Measurements from ENCODE around the gene VKORC1L1.
A peak's percentile ranks its signal among the peaks of the same experiment; 100 is the strongest.
"Not testable (repeated sequence)": the region's sequence is repeated elsewhere in the genome, so short reads cannot be mapped to it uniquely, and the experiment has no call there.

VKORC1L1 gene

GRCh38 chr7:65988084-65988483, 115.2 kb downstream of the VKORC1L1 start:
- peaks cover 0 to 8% of the 10 kb centered on the region in 2 donors for H3K4me1 ChIP-seq (ENCODE audit: control insufficient read depth in 2 of 2, insufficient read depth in 1 of 2, low read depth in 1 of 2, low read length in 2 of 2)
- H3K27me3 ChIP-seq (ENCODE audit: control insufficient read depth in 3 of 3, insufficient read depth in 3 of 3, low read depth in 1 of 3, low read length in 3 of 3): no peaks in the 10 kb centered on the region
- no peak overlapping the region for H2AK5ac ChIP-seq (ENCODE audit: low read depth, low read length)
- no peak overlapping the region for H3K4ac ChIP-seq (ENCODE audit: low read length)
- no peak overlapping the region for H2BK12ac ChIP-seq (ENCODE audit: low read length)
- H3K4me2 ChIP-seq (ENCODE audit: insufficient read depth, low read length, poor library complexity, severe bottlenecking): no peak overlapping the region
- H3K36me3 ChIP-seq (replicated peaks in 1 of 2; ENCODE audit: control insufficient read depth in 2 of 2, insufficient read depth in 2 of 2, low read length in 2 of 2): no peaks in the 10 kb centered on the region
- no peak overlapping the region for H3K27ac ChIP-seq (replicated peaks; ENCODE audit: low read length)
- H3K4me3 ChIP-seq (ENCODE audit: low read length in 2 of 2): no peak overlapping the region
- no peak overlapping the region for H3K14ac ChIP-seq (ENCODE audit: low read length)
- H3K18ac ChIP-seq (ENCODE audit: low read length): no peak overlapping the region
- no peaks in the 10 kb centered on the region for H3K9me3 ChIP-seq (replicated peaks in 1 of 2; ENCODE audit: control insufficient read depth in 2 of 2, insufficient read depth in 1 of 2, low read depth in 1 of 2, low read length in 2 of 2)
- H4K91ac ChIP-seq (ENCODE audit: low read depth, low read length, poor library complexity): no peak overlapping the region
- WGBS, 2 donors (ENCODE audit: extremely low coverage in 2 of 2, insufficient read length in 2 of 2, insufficient replicate concordance in 1 of 2): no CpG with 5 or more reads among the region's 4 CpGs
- no peak overlapping the region for H3K9ac ChIP-seq (ENCODE audit: low read depth, low read length, poor library complexity)
- H2BK15ac ChIP-seq (ENCODE audit: low read length): no peak overlapping the region
- H2AFZ ChIP-seq (ENCODE audit: low read length): no peak overlapping the region
- no peak overlapping the region for H2BK5ac ChIP-seq (ENCODE audit: low read length)
- no peaks in the 10 kb centered on the region for H3K79me1 ChIP-seq (ENCODE audit: low read depth, low read length)
- H4K8ac ChIP-seq (ENCODE audit: low read depth, low read length): no peak overlapping the region
- H2BK120ac ChIP-seq (ENCODE audit: low read depth, low read length): no peak overlapping the region
- H3K23ac ChIP-seq (ENCODE audit: low read depth, low read length, poor library complexity): no peak overlapping the region
- DNase-seq (ENCODE audit: low spot score): no peak

GRCh38 chr7:65988503-65988902, 115.6 kb downstream of the VKORC1L1 start:
- H3K18ac ChIP-seq (ENCODE audit: low read length); H3K79me1 ChIP-seq (ENCODE audit: low read depth, low read length); H2BK12ac ChIP-seq (ENCODE audit: low read length); H2AK5ac ChIP-seq (ENCODE audit: low read depth, low read length); H3K4me3 ChIP-seq (ENCODE audit: low read length in 2 of 2); H2BK5ac ChIP-seq (ENCODE audit: low read length); H3K36me3 ChIP-seq (replicated peaks in 1 of 2; ENCODE audit: control insufficient read depth in 2 of 2, insufficient read depth in 2 of 2, low read length in 2 of 2); H3K4ac ChIP-seq (ENCODE audit: low read length); H3K4me2 ChIP-seq (ENCODE audit: insufficient read depth, low read length, poor library complexity, severe bottlenecking); H3K27me3 ChIP-seq (ENCODE audit: control insufficient read depth in 3 of 3, insufficient read depth in 3 of 3, low read depth in 1 of 3, low read length in 3 of 3); H3K23ac ChIP-seq (ENCODE audit: low read depth, low read length, poor library complexity); H2AFZ ChIP-seq (ENCODE audit: low read length); DNase-seq (ENCODE audit: low spot score); H3K14ac ChIP-seq (ENCODE audit: low read length); H3K9ac ChIP-seq (ENCODE audit: low read depth, low read length, poor library complexity); H3K9me3 ChIP-seq (replicated peaks in 1 of 2; ENCODE audit: control insufficient read depth in 2 of 2, insufficient read depth in 1 of 2, low read depth in 1 of 2, low read length in 2 of 2); H2BK120ac ChIP-seq (ENCODE audit: low read depth, low read length); H3K27ac ChIP-seq (replicated peaks; ENCODE audit: low read length); H3K4me1 ChIP-seq (ENCODE audit: control insufficient read depth in 2 of 2, insufficient read depth in 1 of 2, low read depth in 1 of 2, low read length in 2 of 2); H4K8ac ChIP-seq (ENCODE audit: low read depth, low read length); H2BK15ac ChIP-seq (ENCODE audit: low read length); H4K91ac ChIP-seq (ENCODE audit: low read depth, low read length, poor library complexity): not testable (repeated sequence)
- WGBS, 2 donors (ENCODE audit: extremely low coverage in 2 of 2, insufficient read length in 2 of 2, insufficient replicate concordance in 1 of 2): no CpG with 5 or more reads among the region's 1 CpG

DNA sequence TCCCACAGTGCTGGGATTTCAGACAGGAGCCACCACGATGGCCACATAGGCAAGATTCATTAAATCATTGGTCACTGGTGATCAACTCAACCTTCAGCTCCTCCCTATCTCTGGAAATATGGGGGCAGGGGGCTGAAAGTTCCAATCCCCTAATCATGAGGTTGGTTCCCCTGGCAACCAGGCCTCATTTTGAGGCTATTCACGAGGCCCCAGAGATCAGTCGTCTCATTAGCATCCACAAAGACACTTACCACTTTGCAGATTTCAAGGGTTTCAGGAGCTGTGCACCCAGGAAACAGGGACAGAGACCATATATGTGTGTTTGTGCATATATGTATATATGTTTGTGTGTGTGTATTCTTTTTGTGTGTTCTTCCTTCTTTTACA, 116.8 kb downstream of the VKORC1L1 start:
- no peak overlapping the region for H3K4me2 ChIP-seq (ENCODE audit: insufficient read depth, low read length, poor library complexity, severe bottlenecking)
- no peaks in the 10 kb centered on the region for H3K79me1 ChIP-seq (ENCODE audit: low read depth, low read length)
- H2AFZ ChIP-seq (ENCODE audit: low read length): peak overlapping the region; percentile 79
- H3K14ac ChIP-seq (ENCODE audit: low read length): no peak overlapping the region
- no peak overlapping the region for H2BK15ac ChIP-seq (ENCODE audit: low read length)
- H2BK120ac ChIP-seq (ENCODE audit: low read depth, low read length): no peak overlapping the region
- WGBS, 2 donors (ENCODE audit: extremely low coverage in 2 of 2, insufficient read length in 2 of 2, insufficient replicate concordance in 1 of 2): no CpG with 5 or more reads among the region's 3 CpGs
- no peak overlapping the region for H3K4ac ChIP-seq (ENCODE audit: low read length)
- H3K36me3 ChIP-seq (replicated peaks in 1 of 2; ENCODE audit: control insufficient read depth in 2 of 2, insufficient read depth in 2 of 2, low read length in 2 of 2): no peaks in the 10 kb centered on the region
- no peaks in the 10 kb centered on the region for H3K9me3 ChIP-seq (replicated peaks in 1 of 2; ENCODE audit: control insufficient read depth in 2 of 2, insufficient read depth in 1 of 2, low read depth in 1 of 2, low read length in 2 of 2)
- H3K27ac ChIP-seq (replicated peaks; ENCODE audit: low read length): no peak overlapping the region
- DNase-seq (ENCODE audit: low spot score): no peak
- H4K8ac ChIP-seq (ENCODE audit: low read depth, low read length): no peak overlapping the region
- H3K4me1 ChIP-seq (ENCODE audit: control insufficient read depth in 2 of 2, insufficient read depth in 1 of 2, low read depth in 1 of 2, low read length in 2 of 2): peaks cover 0 to 8% of the 10 kb centered on the region in 2 donors
- no peaks in the 10 kb centered on the region for H3K27me3 ChIP-seq (ENCODE audit: control insufficient read depth in 3 of 3, insufficient read depth in 3 of 3, low read depth in 1 of 3, low read length in 3 of 3)
- H2BK12ac ChIP-seq (ENCODE audit: low read length): no peak overlapping the region
- H2BK5ac ChIP-seq (ENCODE audit: low read length): no peak overlapping the region
- H3K4me3 ChIP-seq (ENCODE audit: low read length in 2 of 2): no peak overlapping the region
- no peak overlapping the region for H3K18ac ChIP-seq (ENCODE audit: low read length)
- H4K91ac ChIP-seq (ENCODE audit: low read depth, low read length, poor library complexity): no peak overlapping the region
- H3K23ac ChIP-seq (ENCODE audit: low read depth, low read length, poor library complexity): no peak overlapping the region
- no peak overlapping the region for H3K9ac ChIP-seq (ENCODE audit: low read depth, low read length, poor library complexity)
- no peak overlapping the region for H2AK5ac ChIP-seq (ENCODE audit: low read depth, low read length)

- not testable (repeated sequence) for H2AK5ac ChIP-seq (ENCODE audit: low read depth, low read length); H4K8ac ChIP-seq (ENCODE audit: low read depth, low read length); H3K27ac ChIP-seq (replicated peaks; ENCODE audit: low read length); DNase-seq (ENCODE audit: low spot score); H3K27me3 ChIP-seq (ENCODE audit: control insufficient read depth in 3 of 3, insufficient read depth in 3 of 3, low read depth in 1 of 3, low read length in 3 of 3); H3K9me3 ChIP-seq (replicated peaks in 1 of 2; ENCODE audit: control insufficient read depth in 2 of 2, insufficient read depth in 1 of 2, low read depth in 1 of 2, low read length in 2 of 2); H2BK120ac ChIP-seq (ENCODE audit: low read depth, low read length); H4K91ac ChIP-seq (ENCODE audit: low read depth, low read length, poor library complexity); H3K23ac ChIP-seq (ENCODE audit: low read depth, low read length, poor library complexity); H3K9ac ChIP-seq (ENCODE audit: low read depth, low read length, poor library complexity); H2BK15ac ChIP-seq (ENCODE audit: low read length); H3K79me1 ChIP-seq (ENCODE audit: low read depth, low read length); H3K18ac ChIP-seq (ENCODE audit: low read length); H3K14ac ChIP-seq (ENCODE audit: low read length); H2BK5ac ChIP-seq (ENCODE audit: low read length); H3K4me2 ChIP-seq (ENCODE audit: insufficient read depth, low read length, poor library complexity, severe bottlenecking); H3K4ac ChIP-seq (ENCODE audit: low read length); H3K4me1 ChIP-seq (ENCODE audit: control insufficient read depth in 2 of 2, insufficient read depth in 1 of 2, low read depth in 1 of 2, low read length in 2 of 2); H3K36me3 ChIP-seq (replicated peaks in 1 of 2; ENCODE audit: control insufficient read depth in 2 of 2, insufficient read depth in 2 of 2, low read length in 2 of 2); H2BK12ac ChIP-seq (ENCODE audit: low read length); H3K4me3 ChIP-seq (ENCODE audit: low read length in 2 of 2); H2AFZ ChIP-seq (ENCODE audit: low read length)
- no CpG with 5 or more reads among the region's 5 CpGs for WGBS, 2 donors (ENCODE audit: extremely low coverage in 2 of 2, insufficient read length in 2 of 2, insufficient replicate concordance in 1 of 2)
Observed at GRCh38 chr7:65991829-65992228, 119.0 kb downstream of the VKORC1L1 start.

Measured in neuronal stem cell (in vitro differentiated cells).